ENCODE results near the gene PRC1.
A peak's percentile ranks its signal among the peaks of the same experiment; 100 is the strongest.

The PRC1 gene

GRCh38 chr15:91027677-91028076, 33.3 kb upstream of the PRC1 start:
- TF ChIP-seq EZH2phosphoT487 (conservative IDR thresholded peaks at IDR 0.05; ENCODE audit: low read length), result no peak
- no peak for TF ChIP-seq CTCF (IDR thresholded peaks at IDR 0.05; ENCODE audit: insufficient read depth, low read length, poor library complexity, severe bottlenecking)
- Histone ChIP-seq H3K79me2 (ENCODE audit: insufficient read depth, low read length) (no peaks in the 10 kb centered on the region), H3K27ac (ENCODE audit: low read depth, low read length) (no peak overlapping the region), H3K9me3 (ENCODE audit: insufficient read depth, low read length) (no peaks in the 10 kb centered on the region), H3K36me3 (ENCODE audit: low read length) (no peaks in the 10 kb centered on the region), H2AFZ (ENCODE audit: low read depth, low read length, severe bottlenecking) (no peak overlapping the region), H3K4me3 (ENCODE audit: insufficient read depth, low read length, poor library complexity, severe bottlenecking) (no peak overlapping the region), H3K4me2 (ENCODE audit: low read depth, low read length, poor library complexity, severe bottlenecking) (no peak overlapping the region), H4K20me1 (ENCODE audit: low read depth, low read length) (no peaks in the 10 kb centered on the region), H3K27me3 (ENCODE audit: low read length) (no peaks in the 10 kb centered on the region), H3K9ac (ENCODE audit: low read length) (no peak overlapping the region), H3F3A (ENCODE audit: insufficient read depth) (no peaks in the 10 kb centered on the region), H3K9me2 (replicated peaks; ENCODE audit: insufficient read depth, low read length) (no peaks in the 10 kb centered on the region)

GRCh38 chr15:91023720-91024119, 29.4 kb upstream of the PRC1 start:
- Histone ChIP-seq H2AFZ (ENCODE audit: low read depth, low read length, severe bottlenecking) (no peak overlapping the region), H3K9ac (ENCODE audit: low read length) (no peak overlapping the region), H3F3A (ENCODE audit: insufficient read depth) (peaks cover 2% of the 10 kb centered on the region; the same call in 1 of the 2 replicates), H3K79me2 (ENCODE audit: insufficient read depth, low read length) (peaks cover 11% of the 10 kb centered on the region; the same call in 1 of the 2 replicates), H3K4me3 (ENCODE audit: insufficient read depth, low read length, poor library complexity, severe bottlenecking) (no peak overlapping the region), H3K27ac (ENCODE audit: low read depth, low read length) (no peak overlapping the region), H3K27me3 (ENCODE audit: low read length) (no peaks in the 10 kb centered on the region), H4K20me1 (ENCODE audit: low read depth, low read length) (no peaks in the 10 kb centered on the region), H3K36me3 (ENCODE audit: low read length) (no peaks in the 10 kb centered on the region), H3K4me2 (ENCODE audit: low read depth, low read length, poor library complexity, severe bottlenecking) (no peak overlapping the region), H3K9me2 (replicated peaks; ENCODE audit: insufficient read depth, low read length) (no peaks in the 10 kb centered on the region), H3K9me3 (ENCODE audit: insufficient read depth, low read length) (no peaks in the 10 kb centered on the region)
- TF ChIP-seq EZH2phosphoT487 (conservative IDR thresholded peaks at IDR 0.05; ENCODE audit: low read length), result no peak
- no peak for TF ChIP-seq CTCF (IDR thresholded peaks at IDR 0.05; ENCODE audit: insufficient read depth, low read length, poor library complexity, severe bottlenecking)

- Histone ChIP-seq H2AFZ (ENCODE audit: low read depth, low read length, severe bottlenecking) (peak overlapping the region; percentile 99), H3K9ac (ENCODE audit: low read length) (peak overlapping the region; percentile 78), H3K79me2 (ENCODE audit: insufficient read depth, low read length) (peaks cover 11% of the 10 kb centered on the region; the same call in 1 of the 2 replicates), H3K36me3 (ENCODE audit: low read length) (no peaks in the 10 kb centered on the region), H3F3A (ENCODE audit: insufficient read depth) (peaks cover 2% of the 10 kb centered on the region; the same call in 1 of the 2 replicates), H4K20me1 (ENCODE audit: low read depth, low read length) (no peaks in the 10 kb centered on the region), H3K27me3 (ENCODE audit: low read length) (no peaks in the 10 kb centered on the region), H3K9me2 (replicated peaks; ENCODE audit: insufficient read depth, low read length) (no peaks in the 10 kb centered on the region), H3K9me3 (ENCODE audit: insufficient read depth, low read length) (no peaks in the 10 kb centered on the region), H3K27ac (ENCODE audit: low read depth, low read length) (peak overlapping the region; percentile 3; the same call in 1 of the 2 replicates), H3K4me3 (ENCODE audit: insufficient read depth, low read length, poor library complexity, severe bottlenecking) (peak overlapping the region; percentile 83), H3K4me2 (ENCODE audit: low read depth, low read length, poor library complexity, severe bottlenecking) (peak overlapping the region; percentile 98)
- TF ChIP-seq CTCF (IDR thresholded peaks at IDR 0.05; ENCODE audit: insufficient read depth, low read length, poor library complexity, severe bottlenecking), result no peak
- TF ChIP-seq EZH2phosphoT487 (conservative IDR thresholded peaks at IDR 0.05; ENCODE audit: low read length), result no peak
Observed at GRCh38 chr15:91022832-91023129, 28.4 kb upstream of the PRC1 start.

All from SU-DHL-6 (cell line).